Nephron (organoid): ENCODE measurements around the gene TBC1D24.

ENCODE experiments used
- H3K27ac Mint-ChIP-seq, 3 experiments: 2 replicates each; pipeline ENCODE4 v1.8.0; 2020; ENCODE audit warnings: mixed read lengths in 3 of 3, mild to moderate bottlenecking in 2 of 3, moderate library complexity in 1 of 3
- H3K27me3 Mint-ChIP-seq: 2 replicates; pipeline ENCODE4 v1.8.0; 2021; ENCODE audit warnings: low read depth, mild to moderate bottlenecking, moderate library complexity, mixed read lengths
- H3K36me3 Mint-ChIP-seq: 2 replicates; pipeline ENCODE4 v1.8.0; 2020; ENCODE audit warnings: low read depth, mixed read lengths
- H3K4me1 Mint-ChIP-seq: 2 replicates; pipeline ENCODE4 v1.8.0; 2020; ENCODE audit warnings: mixed read lengths
- H3K4me3 Mint-ChIP-seq, 3 experiments: 2 replicates each; pipeline ENCODE4 v1.8.0; 2020; ENCODE audit warnings: mild to moderate bottlenecking in 3 of 3, mixed read lengths in 3 of 3, moderate library complexity in 2 of 3
- H3K9me3 Mint-ChIP-seq: 2 replicates; pipeline ENCODE4 v1.8.0; 2020; ENCODE audit warnings: mixed read lengths
- TF ChIP-seq, protein P1 (sequence below), 3 experiments: fragments of 200-600 bp; sonication (generic); IDR thresholded peaks; one replicate each; pipeline ENCODE4 v1.5.0; 2021; ENCODE audit warnings: antibody characterized with exemption in 3 of 3; ENCODE audit not compliant: unreplicated experiment in 3 of 3

Gene TBC1D24

DNA sequence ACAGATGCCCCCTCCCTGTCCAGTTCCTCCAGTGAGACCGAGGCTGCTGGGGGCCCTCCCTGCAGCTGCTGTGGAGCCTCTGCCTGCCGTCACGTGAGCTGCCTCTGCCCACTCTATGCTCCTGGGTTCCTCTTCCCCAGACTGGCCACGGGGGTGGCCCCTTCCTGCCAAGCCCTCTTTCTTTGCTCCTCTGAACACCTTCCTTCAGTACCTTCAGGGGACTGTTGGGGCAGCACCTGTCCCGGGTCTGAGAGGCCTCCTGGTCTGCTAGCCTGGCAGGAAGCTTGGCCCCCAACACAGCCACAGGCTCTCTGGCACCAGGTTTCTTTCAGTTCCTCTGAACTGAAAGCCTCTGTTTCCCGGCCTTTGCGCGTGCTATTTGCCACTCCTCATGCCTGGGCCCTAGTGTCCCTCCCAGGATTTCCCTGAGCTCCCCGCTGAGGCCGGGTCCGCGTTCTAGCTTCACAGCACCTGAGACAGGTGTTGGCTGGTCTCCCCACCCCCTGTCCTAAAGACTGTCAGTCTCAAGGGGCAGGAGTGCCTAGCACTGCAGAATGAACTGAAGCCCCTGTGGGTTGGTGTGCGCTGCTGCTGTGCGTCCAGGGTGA lies 32.2 kb downstream of the TBC1D24 start:
- peaks cover 3% of the 10 kb centered on the region for H3K36me3 Mint-ChIP-seq
- H3K4me3 Mint-ChIP-seq, result no peak overlapping the region
- H3K4me1 Mint-ChIP-seq, result peaks cover 41% of the 10 kb centered on the region
- H3K9me3 Mint-ChIP-seq, result no peaks in the 10 kb centered on the region
- H3K27me3 Mint-ChIP-seq, result no peaks in the 10 kb centered on the region
- TF ChIP-seq, protein P1, sequence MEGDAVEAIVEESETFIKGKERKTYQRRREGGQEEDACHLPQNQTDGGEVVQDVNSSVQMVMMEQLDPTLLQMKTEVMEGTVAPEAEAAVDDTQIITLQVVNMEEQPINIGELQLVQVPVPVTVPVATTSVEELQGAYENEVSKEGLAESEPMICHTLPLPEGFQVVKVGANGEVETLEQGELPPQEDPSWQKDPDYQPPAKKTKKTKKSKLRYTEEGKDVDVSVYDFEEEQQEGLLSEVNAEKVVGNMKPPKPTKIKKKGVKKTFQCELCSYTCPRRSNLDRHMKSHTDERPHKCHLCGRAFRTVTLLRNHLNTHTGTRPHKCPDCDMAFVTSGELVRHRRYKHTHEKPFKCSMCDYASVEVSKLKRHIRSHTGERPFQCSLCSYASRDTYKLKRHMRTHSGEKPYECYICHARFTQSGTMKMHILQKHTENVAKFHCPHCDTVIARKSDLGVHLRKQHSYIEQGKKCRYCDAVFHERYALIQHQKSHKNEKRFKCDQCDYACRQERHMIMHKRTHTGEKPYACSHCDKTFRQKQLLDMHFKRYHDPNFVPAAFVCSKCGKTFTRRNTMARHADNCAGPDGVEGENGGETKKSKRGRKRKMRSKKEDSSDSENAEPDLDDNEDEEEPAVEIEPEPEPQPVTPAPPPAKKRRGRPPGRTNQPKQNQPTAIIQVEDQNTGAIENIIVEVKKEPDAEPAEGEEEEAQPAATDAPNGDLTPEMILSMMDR (IDR thresholded peaks at IDR 0.05; ENCODE audit: unreplicated experiment in 3 of 3), result no peak
- H3K27ac Mint-ChIP-seq, result peak overlapping the region in 2 of 3 experiments; percentile 50 to 70

DNA sequence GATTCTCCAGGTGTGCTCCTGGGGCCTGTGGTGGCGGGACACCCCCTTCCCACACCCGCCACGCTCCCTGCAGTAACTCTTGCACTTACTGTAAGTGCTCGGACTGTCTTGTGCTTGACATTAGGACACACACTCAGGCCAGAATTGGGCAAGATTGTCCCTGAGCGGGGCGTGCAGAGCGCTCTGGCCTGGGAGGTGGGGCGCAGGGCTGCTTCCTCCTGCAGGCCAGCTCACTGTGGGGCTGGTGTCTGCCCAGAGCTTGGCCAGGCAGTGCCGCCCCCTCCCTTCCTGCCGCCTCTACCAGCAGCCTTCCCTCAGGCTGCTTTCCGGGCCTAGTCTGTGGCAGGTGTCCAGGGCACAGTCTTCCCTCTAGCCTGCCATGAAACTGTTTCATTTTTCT lies 32.7 kb downstream of the TBC1D24 start:
- no peaks in the 10 kb centered on the region for H3K9me3 Mint-ChIP-seq
- H3K4me3 Mint-ChIP-seq, result no peak overlapping the region
- H3K27me3 Mint-ChIP-seq, result no peaks in the 10 kb centered on the region
- TF ChIP-seq, protein P1 (IDR thresholded peaks at IDR 0.05; ENCODE audit: unreplicated experiment in 3 of 3), result no peak
- peaks cover 3% of the 10 kb centered on the region for H3K36me3 Mint-ChIP-seq
- peak overlapping the region in 2 of 3 experiments; percentile 29 to 52 for H3K27ac Mint-ChIP-seq
- H3K4me1 Mint-ChIP-seq, result peaks cover 43% of the 10 kb centered on the region

DNA sequence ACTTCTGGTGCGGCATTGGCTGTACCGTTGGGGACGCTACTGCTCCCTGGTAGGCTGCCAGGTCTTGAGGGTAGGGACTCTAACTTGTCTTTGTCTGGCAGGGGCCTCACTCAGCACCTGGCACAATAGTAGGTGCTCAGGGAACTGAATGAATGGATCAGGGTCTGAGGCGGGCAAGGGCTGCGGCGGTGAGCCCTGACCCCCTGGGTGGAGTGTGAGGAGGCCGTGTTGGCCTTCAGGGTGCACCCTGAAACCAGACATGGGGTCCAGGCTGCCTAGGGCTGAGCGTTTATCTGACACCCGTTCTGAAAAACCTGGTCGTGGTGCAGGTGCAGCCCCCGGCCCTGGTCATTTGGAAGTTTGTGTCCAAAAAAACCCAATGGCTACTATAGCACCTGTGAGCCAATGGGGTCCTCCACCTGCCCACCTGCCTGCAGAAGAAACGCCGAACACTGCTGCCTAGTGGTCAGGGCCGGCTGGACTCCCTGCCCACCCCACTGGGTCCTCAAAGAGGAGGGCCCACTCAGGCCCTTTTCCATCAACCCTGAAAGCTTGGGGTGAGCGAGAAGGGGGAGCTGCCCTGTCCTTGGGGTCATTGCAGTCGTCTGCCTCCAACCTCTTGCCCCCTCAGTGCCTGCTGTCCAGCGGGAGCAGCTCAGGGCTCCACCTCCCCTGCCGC lies 33.9 kb downstream of the TBC1D24 start:
- TF ChIP-seq, protein P1 (IDR thresholded peaks at IDR 0.05; ENCODE audit: unreplicated experiment in 3 of 3), result no peak
- Mint-ChIP-seq H3K36me3 (peaks cover 3% of the 10 kb centered on the region), H3K4me3 (no peak overlapping the region)

DNA sequence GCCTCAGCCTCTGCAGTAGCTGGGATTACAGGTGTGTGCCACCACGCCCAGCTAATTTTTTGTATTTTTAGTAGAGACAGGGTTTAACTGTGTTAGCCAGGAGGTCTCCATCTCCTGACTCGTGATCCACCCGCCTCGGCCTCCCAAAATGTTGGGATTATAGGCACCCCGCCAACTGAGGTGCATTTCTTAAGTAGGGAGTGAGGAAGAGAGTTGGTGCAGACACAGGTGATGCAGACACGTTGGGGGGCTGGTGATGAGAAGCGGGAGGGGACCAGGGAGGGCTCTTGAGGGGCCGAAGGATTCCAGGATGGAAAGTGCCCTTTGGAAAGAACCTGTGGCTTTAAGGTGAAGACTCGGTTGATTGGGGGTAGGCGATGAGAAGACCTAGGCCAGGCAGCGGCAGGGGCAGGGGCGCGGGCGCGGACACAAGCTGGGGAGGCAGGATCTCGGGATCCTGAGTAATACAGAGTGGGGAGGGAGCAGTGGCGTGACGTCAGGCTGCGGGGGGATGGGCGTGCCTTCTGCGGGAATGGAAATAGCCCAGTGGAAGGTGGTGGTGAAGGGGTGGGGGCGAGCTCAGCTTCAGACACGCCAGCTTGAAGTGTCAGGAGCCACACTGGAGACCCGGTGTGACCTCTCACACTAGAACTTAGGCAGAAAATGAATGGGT lies 36.3 kb downstream of the TBC1D24 start:
- TF ChIP-seq, protein P1 (IDR thresholded peaks at IDR 0.05; ENCODE audit: unreplicated experiment in 3 of 3), result no peak
- H3K9me3 Mint-ChIP-seq, result no peaks in the 10 kb centered on the region

More for the DNA sequence above, 33.9 kb downstream of the TBC1D24 start:
- Mint-ChIP-seq H3K27ac (peak overlapping the region in 1 of 3 experiments; percentile 29), H3K4me1 (peaks cover 43% of the 10 kb centered on the region), H3K9me3 (no peaks in the 10 kb centered on the region), H3K27me3 (no peaks in the 10 kb centered on the region)

DNA sequence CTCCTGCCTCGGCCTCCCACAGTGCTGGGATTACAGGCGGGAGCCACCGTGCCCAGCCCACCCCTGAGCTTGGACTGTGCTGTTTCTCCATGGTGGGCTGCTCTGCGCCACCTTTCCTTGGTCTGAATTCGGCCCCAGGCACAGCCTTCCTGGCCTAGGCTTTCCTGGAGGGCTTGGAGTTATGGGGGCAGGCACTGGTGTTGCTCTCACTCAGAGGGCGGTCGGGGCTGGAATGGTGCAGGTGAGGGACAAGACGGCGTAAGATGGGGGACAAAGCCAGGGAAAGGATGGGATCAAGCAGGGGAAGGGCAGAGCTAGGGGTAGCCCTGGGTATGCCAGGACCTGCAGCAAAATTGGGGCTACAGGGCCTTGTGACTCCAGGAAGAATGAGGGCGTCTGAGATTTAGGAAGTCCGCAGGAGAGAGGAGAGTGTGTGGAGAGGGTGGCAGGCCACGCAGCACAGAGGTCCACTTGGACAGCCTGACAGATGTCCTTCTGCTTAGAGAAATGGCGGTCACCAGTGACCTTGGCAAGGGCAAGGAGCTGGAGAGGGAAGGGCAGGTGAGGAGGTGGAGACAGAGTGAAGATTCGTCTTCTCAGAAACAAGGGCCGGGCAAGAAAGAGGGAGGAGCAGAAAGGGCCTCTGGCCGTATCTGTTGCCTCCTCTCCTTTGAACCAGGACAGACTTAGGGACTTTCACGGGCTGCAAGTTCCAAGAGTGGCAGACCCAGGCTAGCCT lies 37.2 kb downstream of the TBC1D24 start:
- H3K27ac Mint-ChIP-seq, result peak overlapping the region; percentile 97 to 99 (median 98)
- peaks cover 51% of the 10 kb centered on the region for H3K4me1 Mint-ChIP-seq
- TF ChIP-seq, protein P1 (IDR thresholded peaks at IDR 0.05; ENCODE audit: unreplicated experiment in 3 of 3), result no peak
- H3K36me3 Mint-ChIP-seq, result peaks cover 8% of the 10 kb centered on the region
- H3K9me3 Mint-ChIP-seq, result no peaks in the 10 kb centered on the region
- H3K4me3 Mint-ChIP-seq, result peak overlapping the region; percentile 86 to 89 (median 89)
- H3K27me3 Mint-ChIP-seq, result no peaks in the 10 kb centered on the region

More for the DNA sequence above, 36.3 kb downstream of the TBC1D24 start:
- H3K4me3 Mint-ChIP-seq, result peak overlapping the region; percentile 47 to 89 (median 89)
- peak overlapping the region; percentile 97 to 99 (median 98) for H3K27ac Mint-ChIP-seq
- peaks cover 3% of the 10 kb centered on the region for H3K36me3 Mint-ChIP-seq
- H3K4me1 Mint-ChIP-seq, result peaks cover 42% of the 10 kb centered on the region
- no peaks in the 10 kb centered on the region for H3K27me3 Mint-ChIP-seq
